HG03064 (cell line): ENCODE measurements around the gene ERCC5.

ENCODE experiments used
- ATAC-seq: cut with Tn5 transposase; IDR thresholded peaks from one replicate; pipeline ENCODE4 v1.9.1; 2021; ENCODE audit warnings: low read depth; ENCODE audit not compliant: unreplicated experiment

ERCC5 gene

GRCh38 chr13:102845630-102846260 is at the start of gene ERCC5:
ERCC5 (plus strand) TSS chr13:102846032; CDS start chr13:102846267, 235 bp downstream.
- peak; percentile 82 for ATAC-seq

DNA sequence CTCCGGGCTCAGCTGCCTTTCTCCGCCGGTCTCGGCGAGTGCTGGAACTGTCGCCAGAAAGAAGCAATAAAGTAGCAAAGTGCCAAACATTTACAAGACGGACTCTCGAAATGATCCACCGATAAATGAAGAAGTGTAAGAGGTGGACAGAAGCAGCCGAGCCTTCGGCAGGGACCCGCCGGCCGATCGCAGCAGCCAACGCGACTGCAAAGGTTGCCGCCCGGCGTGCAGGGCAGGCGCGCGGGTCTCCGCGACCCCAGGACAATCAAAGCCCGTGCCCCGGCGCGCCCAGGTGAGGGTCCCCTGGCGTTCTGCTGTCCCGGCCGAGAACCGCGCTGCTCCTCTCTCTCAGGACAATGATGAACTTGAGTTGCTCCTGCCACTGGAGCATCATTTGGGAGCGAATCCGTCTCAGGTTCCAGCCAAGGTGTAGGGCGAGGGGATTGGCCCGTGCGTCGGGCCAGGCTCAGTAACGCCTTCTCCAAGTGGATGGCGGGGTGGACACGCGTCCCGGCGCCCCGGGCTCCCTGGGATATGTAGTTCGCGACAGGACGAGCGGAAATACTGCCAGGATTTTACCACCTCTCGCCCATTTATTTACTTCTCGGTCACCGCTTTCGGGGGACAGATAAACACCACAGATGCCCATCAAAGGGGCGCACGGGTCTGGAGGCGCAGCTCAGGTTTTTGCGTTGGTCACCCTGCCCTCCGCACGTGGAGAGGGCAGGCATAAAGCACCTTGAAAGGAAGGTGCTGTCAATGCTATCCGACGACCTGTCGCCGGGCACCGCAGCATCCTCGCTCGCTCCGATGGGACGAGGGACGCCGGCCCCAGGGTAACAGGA is 47.0 kb upstream of the ERCC5 start, which contains the start of the genes BIVM and POGLUT2:
Gene BIVM, plus strand, starts transcription at position 539 of the 845 bp plus-strand sequence. CDS start 8,149 bp downstream, outside the sequence.
Gene POGLUT2, minus strand, starts transcription at position 396 of the 845 bp plus-strand sequence. Its CDS starts 306 bp downstream, at position 90.
- ATAC-seq = peak; percentile 82

GRCh38 chr13:102799426-102800144 is 46.2 kb upstream of the ERCC5 start:
- ATAC-seq = peak; percentile 8

DNA sequence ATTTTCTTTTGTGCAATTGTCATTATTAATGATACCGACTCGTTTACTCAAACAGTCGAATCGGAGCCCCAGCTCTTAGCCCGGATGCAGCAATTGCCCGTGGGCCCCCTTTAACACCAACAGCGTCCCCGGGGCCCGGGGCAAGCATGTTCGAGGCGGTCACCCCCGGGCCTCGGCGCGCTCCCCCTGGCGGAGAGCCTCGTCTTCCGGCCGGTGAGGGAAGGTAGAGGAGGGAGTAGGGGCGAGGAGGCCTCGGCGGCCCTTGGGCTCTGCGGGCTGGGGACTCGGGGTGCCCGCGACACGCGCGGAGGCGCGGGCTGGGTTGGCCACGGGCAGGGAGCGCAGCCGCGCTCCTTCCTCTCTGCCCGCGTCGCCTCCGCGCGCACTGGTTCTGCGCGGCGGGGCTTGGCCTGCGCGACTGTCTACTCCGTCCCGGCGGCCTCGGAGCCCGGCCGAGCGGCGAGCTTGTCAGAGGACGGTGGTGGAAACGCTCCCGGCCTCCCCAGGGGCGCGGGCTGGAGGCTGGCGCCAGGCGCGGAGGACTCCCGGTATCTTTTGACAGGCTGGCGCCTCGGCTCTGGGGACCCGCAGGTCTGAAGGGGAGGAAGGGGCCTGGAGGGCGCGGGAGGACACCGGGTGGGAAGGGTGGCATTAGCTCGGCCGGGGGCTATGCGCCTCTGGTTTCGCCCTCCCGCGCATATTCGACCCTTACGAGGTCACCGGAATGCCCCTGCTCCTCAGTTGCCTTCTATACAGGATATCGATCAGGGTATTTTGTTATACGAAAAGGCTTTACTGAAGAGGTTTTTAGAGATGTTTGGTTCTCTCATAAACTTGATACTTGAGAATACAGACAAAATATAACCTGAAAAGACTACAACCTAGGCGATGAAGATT is 45.4 kb upstream of the ERCC5 start:
- peak; percentile 66 for ATAC-seq

GRCh38 chr13:102805680-102806079 is 40.2 kb upstream of the ERCC5 start:
- no peak for ATAC-seq

- ATAC-seq = no peak
Measured at GRCh38 chr13:102807699-102808098, 38.1 kb upstream of the ERCC5 start.

GRCh38 chr13:102812611-102813287 is 33.1 kb upstream of the ERCC5 start:
- ATAC-seq = no peak

GRCh38 chr13:102814025-102814607 is 31.7 kb upstream of the ERCC5 start:
- ATAC-seq = no peak

- ATAC-seq = no peak
Measured at GRCh38 chr13:102814793-102815192, 31.0 kb upstream of the ERCC5 start.

GRCh38 chr13:102815788-102816187 is 30.0 kb upstream of the ERCC5 start:
- no peak for ATAC-seq

DNA sequence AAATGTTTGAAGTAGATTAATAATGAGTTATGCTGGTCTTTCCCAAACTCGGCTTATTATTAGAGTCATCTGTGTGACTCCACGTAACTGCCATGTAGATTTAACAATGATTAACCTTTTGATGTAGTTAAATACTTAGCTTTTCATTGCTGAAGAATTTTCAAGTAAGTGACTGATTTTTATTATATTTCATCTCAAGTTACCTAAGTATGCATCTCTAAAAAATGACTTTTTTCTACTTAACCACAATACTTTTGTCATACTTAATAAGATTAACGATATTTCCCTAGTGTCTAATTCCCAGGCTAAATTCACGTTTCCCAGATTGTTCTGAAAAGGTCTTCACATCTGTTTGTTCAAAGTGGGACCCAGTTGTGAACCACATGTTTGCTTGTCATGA is 29.1 kb upstream of the ERCC5 start:
- no peak for ATAC-seq

GRCh38 chr13:102817241-102817640 is 28.6 kb upstream of the ERCC5 start:
- ATAC-seq = no peak

- ATAC-seq = no peak
Measured at GRCh38 chr13:102817907-102818306, 27.9 kb upstream of the ERCC5 start.

DNA sequence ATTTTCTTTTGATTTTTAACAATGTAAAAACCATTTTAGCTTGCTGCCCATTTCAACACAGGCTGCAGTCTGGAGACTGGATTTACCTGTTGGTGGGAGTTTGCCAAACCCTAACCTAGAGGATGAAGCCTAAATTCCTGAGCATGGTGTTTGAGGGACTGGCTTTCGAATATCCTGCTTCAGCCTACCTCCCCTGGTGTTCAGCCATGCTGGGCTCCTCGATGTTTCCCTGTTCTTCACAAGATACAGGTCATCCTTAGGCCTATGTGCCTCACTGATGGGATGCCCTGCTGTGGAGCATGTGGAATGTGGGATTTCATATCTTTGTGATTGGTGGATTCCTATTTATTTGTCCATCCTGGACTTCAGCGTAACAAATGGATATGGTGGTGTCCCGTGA is 20.4 kb upstream of the ERCC5 start:
- no peak for ATAC-seq

DNA sequence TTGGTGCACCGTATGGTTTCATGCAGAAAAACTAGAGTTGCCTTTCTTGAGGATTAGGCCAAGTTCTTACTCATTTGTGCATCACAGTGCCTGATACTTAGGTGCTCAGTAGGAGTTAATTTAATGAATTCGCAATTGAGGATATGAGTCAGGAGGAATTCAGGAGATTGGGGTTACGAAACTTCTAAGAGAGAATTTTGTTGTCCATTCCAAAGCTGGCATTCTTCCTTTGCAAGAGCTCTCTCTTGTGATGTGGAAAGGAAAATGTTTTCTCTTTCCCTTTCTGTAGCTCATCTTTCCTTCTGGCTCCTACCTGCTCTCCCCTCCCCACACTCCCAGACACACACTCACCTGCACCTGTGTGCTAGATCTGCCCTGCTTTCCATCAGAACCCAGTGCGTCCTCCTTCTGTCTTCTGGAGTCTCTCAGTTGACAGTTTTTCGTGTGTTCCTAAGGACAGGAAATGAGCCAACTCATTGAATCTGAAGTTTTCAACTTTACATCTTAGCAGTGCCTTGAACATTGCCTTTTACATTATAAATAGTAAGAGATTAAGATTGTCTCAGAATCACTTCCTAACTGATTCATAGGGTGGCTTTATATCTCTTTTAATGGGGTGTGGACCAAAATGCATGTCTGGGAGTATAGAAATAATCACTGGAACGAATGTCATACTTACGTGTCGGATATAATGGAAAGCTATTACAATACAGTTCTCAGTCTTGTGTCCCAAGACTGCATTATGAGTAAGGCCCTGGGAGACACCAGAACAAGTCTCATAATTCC is 19.7 kb upstream of the ERCC5 start:
- ATAC-seq = no peak

- no peak for ATAC-seq
Measured at GRCh38 chr13:102830646-102831045, 15.2 kb upstream of the ERCC5 start.

DNA sequence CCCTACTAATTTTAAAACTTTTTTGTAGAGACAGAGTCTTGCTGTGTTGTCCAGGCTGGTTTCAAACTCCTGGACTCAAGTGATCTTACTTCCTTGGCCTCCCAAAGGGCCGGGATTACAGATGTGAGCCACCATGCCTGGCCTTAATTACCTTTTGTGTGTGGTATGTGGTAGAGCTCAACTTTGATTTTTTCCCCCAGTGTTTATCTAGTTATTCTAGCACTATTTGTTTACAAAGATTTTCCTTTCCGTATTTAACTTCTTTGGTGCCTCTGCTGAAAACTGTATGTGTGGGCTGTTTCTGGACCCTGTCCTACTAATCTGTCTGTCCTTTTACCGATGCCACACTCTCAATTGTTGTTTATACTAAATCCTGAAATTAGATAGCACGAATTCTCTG is 9.4 kb upstream of the ERCC5 start:
- no peak for ATAC-seq

GRCh38 chr13:102838273-102838672 is 7.6 kb upstream of the ERCC5 start:
- ATAC-seq = no peak
